GM10266 (cell line): ENCODE data around the gene TRIM9.

Source experiments
- DNase-seq: peaks from one replicate; pipeline ENCODE4 v3.0.0; 2012; ENCODE audit errors: extremely low spot score
- CTCF ChIP-seq: IDR thresholded peaks from 2 replicates; pipeline ENCODE4 v1.5.1; 2012; ENCODE audit warnings: mild to moderate bottlenecking, low read depth; ENCODE audit not compliant: control insufficient read depth, insufficient read depth; ENCODE audit errors: missing control alignments

TRIM9 gene

GRCh38 chr14:50970886-50971781, 123.8 kb downstream of the TRIM9 start:
- TF ChIP-seq CTCF: no peak
- no peak for DNase-seq

- no peak for DNase-seq
- no peak for TF ChIP-seq CTCF
Measured at GRCh38 chr14:50967790-50968189, 127.1 kb downstream of the TRIM9 start.

GRCh38 chr14:50967103-50967502, 127.8 kb downstream of the TRIM9 start:
- no peak for DNase-seq
- TF ChIP-seq CTCF: no peak

GRCh38 chr14:50964683-50965390, 130.1 kb downstream of the TRIM9 start:
- TF ChIP-seq CTCF: no peak
- no peak for DNase-seq

- no peak for TF ChIP-seq CTCF
- DNase-seq: no peak
Measured at GRCh38 chr14:50963919-50964318, 131.0 kb downstream of the TRIM9 start.

GRCh38 chr14:50961605-50962221, 133.2 kb downstream of the TRIM9 start:
- DNase-seq: no peak
- TF ChIP-seq CTCF: no peak
